Measurements from ENCODE around the gene SLC25A45.

GRCh38 chr11:65378928-65379638, 3.4 kb downstream of the SLC25A45 start:
- no peak for TF ChIP-seq CTCF (IDR thresholded peaks at IDR 0.05; ENCODE audit: insufficient read depth, low read depth, low read length)
- TF ChIP-seq EZH2 (IDR thresholded peaks at IDR 0.05; ENCODE audit: insufficient read depth, low read length): no peak
